ENCODE results near the gene RPRD1B.

RPRD1B gene

GRCh38 chr20:38059832-38060231, 26.3 kb downstream of the RPRD1B start:
- DNase-seq (ENCODE audit: low read depth) = no peak
- no peak overlapping the region for H3K4me3 ChIP-seq (ENCODE audit: control insufficient read depth, low read depth, low read length)
- TF ChIP-seq CTCF (conservative IDR thresholded peaks at IDR 0.05; ENCODE audit: control insufficient read depth, insufficient read depth, low read depth, low read length) = no peak

GRCh38 chr20:38060536-38060935, 27.0 kb downstream of the RPRD1B start:
- DNase-seq (ENCODE audit: low read depth) = peak; percentile 27
- H3K4me3 ChIP-seq (ENCODE audit: control insufficient read depth, low read depth, low read length) = no peak overlapping the region
- no peak for TF ChIP-seq CTCF (conservative IDR thresholded peaks at IDR 0.05; ENCODE audit: control insufficient read depth, insufficient read depth, low read depth, low read length)

- no peak overlapping the region for H3K4me3 ChIP-seq (ENCODE audit: control insufficient read depth, low read depth, low read length)
- no peak for TF ChIP-seq CTCF (conservative IDR thresholded peaks at IDR 0.05; ENCODE audit: control insufficient read depth, insufficient read depth, low read depth, low read length)
- no peak for DNase-seq (ENCODE audit: low read depth)
These were observed 27.6 kb downstream of the RPRD1B start for GRCh38 chr20:38061109-38061508.

GRCh38 chr20:38062890-38063289, 29.3 kb downstream of the RPRD1B start:
- H3K4me3 ChIP-seq (ENCODE audit: control insufficient read depth, low read depth, low read length) = no peak overlapping the region
- DNase-seq (ENCODE audit: low read depth) = no peak
- TF ChIP-seq CTCF (conservative IDR thresholded peaks at IDR 0.05; ENCODE audit: control insufficient read depth, insufficient read depth, low read depth, low read length) = no peak

GRCh38 chr20:38063911-38064530, 30.5 kb downstream of the RPRD1B start:
- H3K4me3 ChIP-seq (ENCODE audit: control insufficient read depth, low read depth, low read length) = no peak overlapping the region
- no peak for DNase-seq (ENCODE audit: low read depth)
- TF ChIP-seq CTCF (conservative IDR thresholded peaks at IDR 0.05; ENCODE audit: control insufficient read depth, insufficient read depth, low read depth, low read length) = no peak

- no peak overlapping the region for H3K4me3 ChIP-seq (ENCODE audit: control insufficient read depth, low read depth, low read length)
- no peak for TF ChIP-seq CTCF (conservative IDR thresholded peaks at IDR 0.05; ENCODE audit: control insufficient read depth, insufficient read depth, low read depth, low read length)
- DNase-seq (ENCODE audit: low read depth) = no peak
These were observed 32.3 kb downstream of the RPRD1B start for GRCh38 chr20:38065764-38066375.

Measured in fibroblast of mammary gland (primary cell).